ENCODE results near the gene PLXNB2.

GRCh38 chr22:50299785-50300619 lies 7.4 kb downstream of the PLXNB2 start:
- no peak for TF ChIP-seq POLR2A (IDR thresholded peaks at IDR 0.05; ENCODE audit: borderline replicate concordance, extremely low read depth, insufficient read depth, insufficient read length)
- no peak for TF ChIP-seq EZH2phosphoT487 (IDR thresholded peaks at IDR 0.05; ENCODE audit: borderline replicate concordance)
- no peak for TF ChIP-seq ZNF274 (IDR thresholded peaks at IDR 0.05; ENCODE audit: low read depth, low read length)
- TF ChIP-seq, protein P1, sequence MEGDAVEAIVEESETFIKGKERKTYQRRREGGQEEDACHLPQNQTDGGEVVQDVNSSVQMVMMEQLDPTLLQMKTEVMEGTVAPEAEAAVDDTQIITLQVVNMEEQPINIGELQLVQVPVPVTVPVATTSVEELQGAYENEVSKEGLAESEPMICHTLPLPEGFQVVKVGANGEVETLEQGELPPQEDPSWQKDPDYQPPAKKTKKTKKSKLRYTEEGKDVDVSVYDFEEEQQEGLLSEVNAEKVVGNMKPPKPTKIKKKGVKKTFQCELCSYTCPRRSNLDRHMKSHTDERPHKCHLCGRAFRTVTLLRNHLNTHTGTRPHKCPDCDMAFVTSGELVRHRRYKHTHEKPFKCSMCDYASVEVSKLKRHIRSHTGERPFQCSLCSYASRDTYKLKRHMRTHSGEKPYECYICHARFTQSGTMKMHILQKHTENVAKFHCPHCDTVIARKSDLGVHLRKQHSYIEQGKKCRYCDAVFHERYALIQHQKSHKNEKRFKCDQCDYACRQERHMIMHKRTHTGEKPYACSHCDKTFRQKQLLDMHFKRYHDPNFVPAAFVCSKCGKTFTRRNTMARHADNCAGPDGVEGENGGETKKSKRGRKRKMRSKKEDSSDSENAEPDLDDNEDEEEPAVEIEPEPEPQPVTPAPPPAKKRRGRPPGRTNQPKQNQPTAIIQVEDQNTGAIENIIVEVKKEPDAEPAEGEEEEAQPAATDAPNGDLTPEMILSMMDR (IDR thresholded peaks at IDR 0.05 in 2 of 3, conservative IDR thresholded peaks at IDR 0.05 in 1 of 3; ENCODE audit: borderline replicate concordance in 1 of 3, insufficient read depth in 1 of 3, low read depth in 2 of 3, low read length in 2 of 3), result no peak
